Activated CD8-positive, alpha-beta memory T cell treated with anti-CD3 and anti-CD28 coated beads for 36 hours (primary cell): Measurements from ENCODE around the gene MAGI2. TPM values are rescaled to one million over a fixed set of nuclear protein-coding genes. Genes with fewer than 3 reads are reported as not detected.
"Not testable (repeated sequence)": the region's sequence is repeated elsewhere in the genome, so short reads cannot be mapped to it uniquely, and the experiment has no call there.

ENCODE experiments used
- CTCF ChIA-PET: fragments of 350-600 bp; sonication (Branson Sonifier 250); formaldehyde crosslinking; loops from one replicate; lab custom pipeline; 2021; ENCODE audit warnings: antibody characterized with exemption; lab: Charles Lee
- POLR2A ChIA-PET: fragments of 350-600 bp; sonication (Branson Sonifier 250); formaldehyde crosslinking; loops from one replicate; lab custom pipeline; 2021; ENCODE audit warnings: antibody characterized with exemption; lab: Charles Lee
- total RNA-seq, 2 experiments: library from RNA; stranded (reverse); gene quantifications; one replicate each; pipeline ENCODE4 v1.2.3, GENCODE V29; 2021

MAGI2 gene
- total RNA-seq, 2 experiments from 2014 or later: 0.17 to 0.30 TPM

DNA sequence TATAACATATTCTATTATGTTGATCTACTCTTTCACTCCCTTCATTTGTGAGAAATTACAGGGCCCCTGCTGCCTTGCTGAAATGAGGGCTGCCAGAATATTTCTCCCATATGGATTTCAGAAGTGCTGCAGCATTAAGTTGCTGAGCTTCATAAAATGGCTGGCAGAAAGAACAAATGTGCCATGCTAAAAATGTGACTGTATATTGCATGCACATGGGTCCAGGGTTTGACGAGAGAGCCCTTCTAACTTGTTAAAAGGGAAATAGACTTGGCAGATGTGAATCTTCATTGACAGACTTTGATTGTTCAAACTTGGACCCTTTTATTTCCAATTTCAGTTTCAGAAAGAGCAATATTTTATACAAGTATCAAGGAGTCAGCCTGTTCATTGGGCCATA is 1186.3 kb downstream of the MAGI2 start:
- POLR2A ChIA-PET: no interaction called here
- CTCF ChIA-PET: no interaction called here

DNA sequence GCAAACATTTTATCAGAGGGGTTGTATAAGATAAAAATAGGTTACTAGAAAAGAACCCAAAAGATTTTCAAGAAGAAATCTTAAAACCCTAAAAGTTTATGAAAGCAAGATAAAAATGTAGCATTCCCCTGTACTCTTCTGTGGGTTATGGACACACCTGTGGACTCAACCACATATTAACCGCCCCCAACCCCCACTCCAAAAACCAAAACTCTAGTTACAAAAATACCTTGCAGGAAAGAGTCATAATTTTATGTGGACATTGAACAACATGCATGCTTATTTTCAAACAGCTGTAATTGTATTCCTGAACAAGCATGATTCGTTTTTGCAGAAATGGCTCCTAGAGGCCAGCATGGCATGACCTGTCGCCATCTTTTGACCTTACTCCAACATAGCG is 1188.0 kb downstream of the MAGI2 start:
- ChIA-PET CTCF (no interaction called here), POLR2A (no interaction called here)

DNA sequence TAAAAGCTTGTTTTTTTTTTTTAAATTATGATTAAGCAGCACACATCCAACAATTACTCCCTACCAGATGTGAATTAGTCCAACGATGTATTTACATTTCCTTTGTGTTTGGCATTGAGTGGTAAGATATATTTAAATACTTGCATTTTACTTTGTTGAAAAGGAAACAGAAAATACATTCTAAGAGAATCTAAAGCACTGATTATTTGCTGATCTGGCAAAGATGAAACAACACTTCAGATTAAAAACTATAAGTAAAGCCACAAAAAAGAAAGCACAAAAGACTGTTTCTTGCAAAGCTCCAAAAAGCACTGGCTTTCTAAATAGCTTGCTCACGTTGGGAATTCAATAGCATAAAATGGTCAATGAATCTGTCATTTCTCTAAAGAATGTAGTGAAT is 1188.4 kb downstream of the MAGI2 start:
- ChIA-PET POLR2A (no interaction called here), CTCF (no interaction called here)

GRCh38 chr7:78264105-78264504 is 1189.4 kb downstream of the MAGI2 start:
- POLR2A ChIA-PET: no interaction called here
- CTCF ChIA-PET: no interaction called here

GRCh38 chr7:78261739-78262138 is 1191.7 kb downstream of the MAGI2 start:
- POLR2A ChIA-PET: no interaction called here
- CTCF ChIA-PET: no interaction called here

DNA sequence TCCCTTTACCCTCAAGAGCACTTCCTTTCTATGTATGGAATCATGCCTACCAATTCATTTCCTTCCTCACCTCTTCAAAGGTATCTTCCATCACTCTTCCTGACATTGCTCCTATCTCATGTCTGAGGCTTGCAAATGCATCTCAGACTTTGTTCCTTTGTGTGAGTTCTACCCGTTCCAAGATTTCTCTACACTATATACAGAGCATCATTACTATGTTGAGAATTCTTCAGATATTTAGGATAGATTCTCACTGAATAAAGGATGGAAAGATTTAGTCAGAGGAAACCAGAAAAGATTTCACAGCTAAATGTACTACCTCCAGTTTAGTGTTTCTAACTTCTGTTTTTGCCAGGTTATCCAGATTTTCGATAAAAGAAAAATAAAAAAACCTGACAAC is 1192.2 kb downstream of the MAGI2 start:
- ChIA-PET CTCF (no interaction called here), POLR2A (no interaction called here)

DNA sequence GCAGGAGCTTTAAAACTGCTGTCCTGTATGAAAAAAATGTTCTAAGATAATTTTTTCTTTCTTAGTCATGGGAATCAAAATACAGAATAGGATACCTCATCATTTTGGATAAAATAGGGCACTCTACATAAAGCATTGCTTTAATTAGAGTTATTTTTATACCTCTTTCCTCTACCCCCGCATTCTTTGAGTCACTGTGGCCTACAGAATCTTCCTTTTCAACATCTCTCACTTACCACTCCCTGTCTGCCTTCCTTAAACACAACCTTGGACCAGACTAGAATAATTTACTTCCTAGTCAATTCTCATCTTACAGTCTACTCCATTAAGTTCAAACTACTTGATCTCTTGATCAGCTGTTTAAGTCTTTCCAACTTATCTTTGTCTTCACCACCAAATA is 1192.6 kb downstream of the MAGI2 start:
- ChIA-PET CTCF (no interaction called here), POLR2A (no interaction called here)

- ChIA-PET CTCF (no interaction called here), POLR2A (no interaction called here)
Observed at GRCh38 chr7:78254726-78255055, 1198.8 kb downstream of the MAGI2 start.

GRCh38 chr7:78253850-78254725 is 1199.4 kb downstream of the MAGI2 start:
- CTCF ChIA-PET: no interaction called here
- POLR2A ChIA-PET: no interaction called here

- ChIA-PET POLR2A (no interaction called here), CTCF (no interaction called here)
Observed at GRCh38 chr7:78248867-78249266, 1204.6 kb downstream of the MAGI2 start.

- ChIA-PET POLR2A (no interaction called here), CTCF (no interaction called here)
Observed at GRCh38 chr7:78247910-78248689, 1205.4 kb downstream of the MAGI2 start.

DNA sequence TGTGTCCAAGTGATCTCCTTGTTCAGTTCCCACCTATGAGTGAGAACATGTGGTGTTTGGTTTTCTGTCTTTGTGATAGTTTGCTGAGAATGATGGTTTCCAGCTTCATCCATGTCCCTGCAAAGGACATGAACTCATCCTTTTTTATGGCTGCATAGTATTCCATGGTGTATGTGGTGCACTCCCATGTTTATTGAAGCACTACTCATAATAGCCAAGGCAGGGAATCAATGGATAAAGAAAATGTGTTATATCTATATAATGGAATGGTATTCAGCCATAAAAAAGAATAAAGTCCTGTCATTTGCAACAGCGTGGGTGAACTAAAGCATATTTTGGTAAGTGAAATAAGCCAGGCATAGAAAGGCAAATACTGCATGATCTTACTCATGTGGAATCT is 1213.3 kb downstream of the MAGI2 start:
- POLR2A ChIA-PET, CTCF ChIA-PET: not testable (repeated sequence)

DNA sequence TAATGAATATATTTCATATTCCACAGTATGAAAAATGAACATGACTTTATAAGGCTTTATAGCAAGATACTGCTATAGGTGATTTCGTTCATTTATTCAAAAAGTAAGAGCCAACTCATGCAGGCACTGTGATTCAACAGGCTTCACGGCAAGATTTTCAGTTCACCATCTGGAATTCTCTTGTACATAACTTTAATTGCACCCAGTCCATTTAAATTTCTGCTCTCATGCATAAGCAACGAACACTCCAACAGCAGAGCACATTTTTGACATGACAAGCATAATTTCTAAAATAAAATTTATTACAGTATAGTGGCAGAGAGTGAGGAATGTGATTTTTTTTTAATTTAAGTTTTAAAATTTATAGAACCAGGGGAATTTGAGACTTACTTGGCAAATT is 1218.8 kb downstream of the MAGI2 start:
- POLR2A ChIA-PET: no interaction called here
- CTCF ChIA-PET: no interaction called here

DNA sequence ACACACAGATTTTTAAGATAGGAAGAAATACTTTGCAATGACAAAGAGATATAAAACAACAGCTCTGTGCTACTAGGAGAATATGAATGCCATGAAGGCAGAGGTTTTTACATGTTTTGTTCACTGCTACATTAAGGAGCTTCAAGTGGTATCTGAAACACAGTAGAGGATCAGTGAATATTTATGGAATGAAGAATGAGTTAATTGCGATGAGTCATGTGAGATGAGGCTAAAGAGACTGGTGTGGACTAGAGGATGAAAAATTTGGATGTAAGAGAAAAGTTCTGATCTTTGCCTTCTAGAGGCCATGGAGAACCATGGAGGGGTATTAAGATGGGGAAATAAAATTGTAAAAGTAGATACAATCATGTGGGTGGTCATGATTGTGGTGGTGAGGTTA is 1220.7 kb downstream of the MAGI2 start:
- POLR2A ChIA-PET: no interaction called here
- CTCF ChIA-PET: no interaction called here

GRCh38 chr7:78226059-78226719 is 1227.3 kb downstream of the MAGI2 start:
- CTCF ChIA-PET: no interaction called here

GRCh38 chr7:78225534-78225933 is 1227.9 kb downstream of the MAGI2 start:
- CTCF ChIA-PET: no interaction called here
- POLR2A ChIA-PET: no interaction called here

More at GRCh38 chr7:78226059-78226719, 1227.3 kb downstream of the MAGI2 start:
- POLR2A ChIA-PET: no interaction called here

DNA sequence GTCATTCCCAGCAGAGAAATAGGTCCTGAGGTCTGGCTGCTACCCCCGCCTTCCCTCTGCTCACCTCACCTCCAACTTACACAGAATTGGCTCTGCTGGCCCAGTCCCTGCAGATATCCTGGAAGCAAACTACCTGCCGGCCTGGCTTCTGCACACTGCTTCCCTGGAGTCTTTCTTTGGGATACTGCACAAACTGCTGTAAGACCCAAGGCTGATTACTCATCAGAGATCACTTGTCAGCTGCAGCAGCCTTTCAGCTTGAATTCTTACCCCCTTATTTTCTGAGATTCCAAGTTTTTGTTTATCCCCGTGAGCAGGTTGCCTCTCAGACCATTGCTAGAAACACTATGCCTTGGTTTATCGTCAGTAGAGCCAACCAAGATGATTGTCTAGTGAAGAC is 1228.5 kb downstream of the MAGI2 start:
- ChIA-PET CTCF (no interaction called here), POLR2A (no interaction called here)

GRCh38 chr7:78223598-78223997 is 1229.9 kb downstream of the MAGI2 start:
- POLR2A ChIA-PET: no interaction called here
- CTCF ChIA-PET: no interaction called here

DNA sequence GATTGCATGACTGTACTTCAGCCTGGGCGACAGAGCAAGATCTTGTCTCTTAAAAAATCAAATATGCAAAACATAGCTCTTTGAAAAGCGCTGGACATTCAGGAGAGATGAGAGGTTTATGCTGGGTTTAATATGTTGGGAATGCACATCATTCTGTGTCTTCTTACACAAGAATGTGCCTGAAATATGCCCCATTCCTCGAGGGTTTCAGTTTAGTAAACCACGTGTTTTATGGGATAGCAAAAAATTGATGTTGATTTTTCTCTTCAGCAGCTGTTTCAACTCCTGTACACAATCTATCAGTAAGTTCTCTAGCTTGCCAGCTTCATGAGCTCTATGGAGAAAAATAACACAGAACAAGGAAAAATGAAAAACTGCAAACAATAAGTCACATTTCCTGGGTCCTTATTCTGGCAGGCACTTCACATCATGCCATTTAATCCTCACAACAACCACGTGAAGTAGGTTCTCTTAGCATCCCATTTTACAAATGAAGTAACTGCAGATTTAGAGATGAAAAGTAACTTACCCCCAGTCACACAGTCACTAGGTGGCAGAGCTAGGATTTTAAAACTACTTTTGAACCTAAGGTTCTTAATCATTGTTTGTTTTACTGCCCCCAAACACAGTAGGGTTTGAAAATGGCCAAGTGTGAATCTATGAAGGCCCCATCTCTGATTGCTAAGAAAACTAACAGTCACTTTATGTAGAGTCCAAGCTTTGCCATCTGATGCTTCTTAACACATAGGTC is 1231.3 kb downstream of the MAGI2 start:
- ChIA-PET POLR2A (no interaction called here), CTCF (interaction anchor here (0.6 kb wide), 1 partner anchor 275 kb away, joined by 5 read pairs; no protein-coding TSS in a partner anchor)

GRCh38 chr7:78220754-78221153 is 1232.7 kb downstream of the MAGI2 start:
- ChIA-PET POLR2A (no interaction called here), CTCF (no interaction called here)
